Measurements from ENCODE around the gene SLC6A11. TPM values are rescaled to one million over a fixed set of nuclear protein-coding genes. Genes with fewer than 3 reads are reported as not detected.

The SLC6A11 gene
- not detected in 2 replicates for total RNA-seq

DNA sequence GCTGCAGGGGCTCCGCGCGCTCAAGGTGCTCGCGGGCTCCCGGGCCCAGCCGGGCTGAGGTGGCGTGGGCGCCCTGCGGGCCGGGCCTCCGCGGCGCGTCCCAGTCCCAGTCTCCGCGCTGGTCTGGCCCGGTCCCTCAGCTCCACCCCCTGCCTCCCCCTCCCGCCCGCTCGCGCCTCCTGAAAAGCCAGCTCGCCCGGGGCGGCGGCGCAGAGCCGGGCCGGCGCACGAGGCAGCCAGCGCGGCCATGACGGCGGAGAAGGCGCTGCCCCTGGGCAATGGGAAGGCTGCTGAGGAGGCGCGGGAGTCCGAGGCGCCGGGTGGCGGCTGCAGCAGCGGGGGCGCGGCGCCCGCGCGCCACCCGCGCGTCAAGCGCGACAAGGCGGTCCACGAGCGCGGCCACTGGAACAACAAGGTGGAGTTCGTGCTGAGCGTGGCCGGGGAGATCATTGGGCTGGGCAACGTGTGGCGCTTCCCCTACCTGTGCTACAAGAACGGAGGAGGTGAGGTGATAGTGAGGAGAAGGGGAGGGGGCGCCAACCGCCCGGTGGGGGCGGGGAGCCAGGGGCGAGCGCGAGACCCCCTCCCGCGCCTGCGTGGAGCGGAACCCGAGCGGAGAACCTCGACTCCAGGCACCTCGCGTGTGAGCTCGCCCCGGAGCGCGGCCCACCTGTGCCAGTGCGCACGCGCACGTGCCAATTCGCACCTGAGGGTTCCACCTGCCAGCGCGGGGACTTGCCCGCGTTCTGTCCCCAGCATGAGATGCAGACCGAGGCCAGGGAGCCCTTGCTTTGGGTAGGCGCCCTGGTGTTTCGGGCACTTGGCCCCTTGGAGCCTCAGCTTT lies at the start of gene SLC6A11:
Gene SLC6A11 (plus strand): TSS at position 210 of the 844 bp plus-strand sequence. CDS start 38 bp downstream, at position 248.
- no peak for DNase-seq (ENCODE audit: low read depth)

GRCh38 chr3:10768708-10769394 lies 47.2 kb upstream of the SLC6A11 start:
- DNase-seq (ENCODE audit: low read depth): no peak

DNA sequence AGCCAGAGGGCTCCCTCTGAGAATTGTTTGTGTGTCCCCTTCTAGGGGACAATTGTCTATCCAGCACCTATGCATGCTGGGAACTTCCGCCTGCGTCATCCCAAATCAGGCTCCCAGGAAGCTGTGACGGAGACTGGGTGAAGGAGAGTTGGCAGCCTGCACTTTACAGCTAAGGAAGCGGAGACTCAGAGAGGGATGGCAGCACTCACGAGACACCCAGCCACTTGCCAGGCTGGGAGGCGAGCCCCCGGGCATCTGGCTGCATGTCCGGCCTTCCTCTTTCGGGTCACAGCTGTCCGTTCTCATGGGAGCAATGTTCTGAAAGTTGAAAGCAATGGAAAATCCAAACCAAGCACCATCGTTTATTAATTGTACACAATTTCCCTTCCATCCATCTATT lies 45.5 kb upstream of the SLC6A11 start:
- no peak for DNase-seq (ENCODE audit: low read depth)

- DNase-seq (ENCODE audit: low read depth): no peak
Observed at GRCh38 chr3:10770981-10771380, 45.0 kb upstream of the SLC6A11 start.

- no peak for DNase-seq (ENCODE audit: low read depth)
Observed at GRCh38 chr3:10771486-10772270, 44.4 kb upstream of the SLC6A11 start.

- no peak for DNase-seq (ENCODE audit: low read depth)
Observed at GRCh38 chr3:10772271-10773161, 43.5 kb upstream of the SLC6A11 start.

GRCh38 chr3:10774129-10774670 lies 41.8 kb upstream of the SLC6A11 start:
- DNase-seq (ENCODE audit: low read depth): no peak

DNA sequence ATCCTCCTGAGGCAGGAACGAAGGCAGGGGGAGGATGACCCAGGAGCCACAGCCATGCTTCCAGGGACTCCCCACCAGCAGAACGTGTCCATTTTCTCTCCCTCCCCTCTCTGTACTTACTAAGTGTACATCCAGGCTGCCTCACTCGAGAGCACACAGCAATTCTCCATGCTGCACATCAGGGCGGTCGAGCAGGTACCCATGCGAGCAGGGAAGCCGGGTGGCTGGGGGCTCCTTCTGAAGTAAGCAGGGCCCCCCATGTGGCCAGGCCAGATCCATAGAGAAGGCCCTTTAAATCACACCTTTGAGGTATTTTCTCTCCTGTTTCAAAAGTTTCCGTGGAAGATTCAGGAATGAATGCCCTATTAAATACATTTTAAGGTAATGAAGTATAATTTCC lies 41.2 kb upstream of the SLC6A11 start:
- no peak for DNase-seq (ENCODE audit: low read depth)

DNA sequence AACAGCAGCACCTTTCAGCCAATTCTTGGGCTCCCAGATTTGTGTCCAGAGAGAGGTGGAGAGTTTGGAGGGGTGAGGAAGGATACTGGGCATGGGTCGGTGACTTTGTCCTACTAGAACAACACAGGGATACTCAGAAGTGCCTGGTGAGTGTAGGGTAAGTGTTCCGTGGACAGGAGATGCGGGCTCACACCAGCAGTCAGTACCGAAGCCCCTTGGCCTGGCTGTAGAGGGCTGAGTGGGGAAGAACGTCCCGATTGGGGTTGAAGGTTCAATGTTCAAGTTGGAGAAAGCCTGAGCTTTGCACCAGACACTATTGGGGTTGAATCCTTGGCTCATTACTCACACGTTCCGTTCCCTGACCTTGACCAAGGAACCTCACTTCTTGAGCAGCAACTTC lies 40.8 kb upstream of the SLC6A11 start:
- DNase-seq (ENCODE audit: low read depth): no peak

GRCh38 chr3:10775828-10776227 lies 40.2 kb upstream of the SLC6A11 start:
- DNase-seq (ENCODE audit: low read depth): no peak

GRCh38 chr3:10777627-10778026 lies 38.4 kb upstream of the SLC6A11 start:
- DNase-seq (ENCODE audit: low read depth): no peak

GRCh38 chr3:10778492-10779292 lies 37.3 kb upstream of the SLC6A11 start:
- no peak for DNase-seq (ENCODE audit: low read depth)

- no peak for DNase-seq (ENCODE audit: low read depth)
Observed at GRCh38 chr3:10779293-10779805, 36.7 kb upstream of the SLC6A11 start.

DNA sequence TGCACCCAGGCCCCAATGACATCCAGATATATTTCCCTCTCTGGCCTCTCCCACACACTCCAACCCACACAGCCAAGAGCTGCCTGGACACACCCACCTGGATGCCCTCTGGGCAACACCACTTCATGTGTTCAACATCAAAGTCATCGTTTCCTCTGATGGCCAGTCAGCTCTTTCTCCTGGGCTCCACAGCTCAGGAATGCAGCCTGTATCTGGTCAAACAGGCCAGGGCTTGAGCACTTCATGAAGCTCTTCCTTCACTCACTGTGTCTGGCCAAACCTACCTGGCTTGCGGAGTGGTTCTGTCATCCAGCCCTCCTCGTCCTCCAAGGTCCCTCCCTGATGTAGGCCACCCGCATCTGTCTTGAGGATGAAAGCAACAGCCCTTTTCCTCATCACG lies 35.8 kb upstream of the SLC6A11 start:
- no peak for DNase-seq (ENCODE audit: low read depth)

- no peak for DNase-seq (ENCODE audit: low read depth)
Observed at GRCh38 chr3:10780922-10781321, 35.1 kb upstream of the SLC6A11 start.

DNA sequence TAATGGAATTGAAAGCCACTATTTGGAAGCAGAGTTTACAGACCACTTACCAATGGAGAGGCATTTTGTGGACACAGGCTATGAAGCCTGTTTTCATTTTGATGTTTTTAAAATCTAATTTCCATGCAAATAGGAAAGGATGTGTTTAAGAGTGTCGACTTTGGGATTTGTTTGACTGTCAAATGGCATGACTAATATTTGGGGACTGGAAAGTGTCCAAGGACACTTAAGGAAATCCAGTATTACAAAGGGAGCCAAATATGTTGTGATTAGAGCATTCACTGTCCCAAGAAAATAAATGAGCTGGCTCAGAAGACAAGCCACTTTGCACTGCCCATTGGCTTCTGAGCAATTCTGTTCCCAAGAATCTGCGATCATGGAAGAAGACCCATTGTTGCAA lies 34.0 kb upstream of the SLC6A11 start:
- DNase-seq (ENCODE audit: low read depth): no peak

DNA sequence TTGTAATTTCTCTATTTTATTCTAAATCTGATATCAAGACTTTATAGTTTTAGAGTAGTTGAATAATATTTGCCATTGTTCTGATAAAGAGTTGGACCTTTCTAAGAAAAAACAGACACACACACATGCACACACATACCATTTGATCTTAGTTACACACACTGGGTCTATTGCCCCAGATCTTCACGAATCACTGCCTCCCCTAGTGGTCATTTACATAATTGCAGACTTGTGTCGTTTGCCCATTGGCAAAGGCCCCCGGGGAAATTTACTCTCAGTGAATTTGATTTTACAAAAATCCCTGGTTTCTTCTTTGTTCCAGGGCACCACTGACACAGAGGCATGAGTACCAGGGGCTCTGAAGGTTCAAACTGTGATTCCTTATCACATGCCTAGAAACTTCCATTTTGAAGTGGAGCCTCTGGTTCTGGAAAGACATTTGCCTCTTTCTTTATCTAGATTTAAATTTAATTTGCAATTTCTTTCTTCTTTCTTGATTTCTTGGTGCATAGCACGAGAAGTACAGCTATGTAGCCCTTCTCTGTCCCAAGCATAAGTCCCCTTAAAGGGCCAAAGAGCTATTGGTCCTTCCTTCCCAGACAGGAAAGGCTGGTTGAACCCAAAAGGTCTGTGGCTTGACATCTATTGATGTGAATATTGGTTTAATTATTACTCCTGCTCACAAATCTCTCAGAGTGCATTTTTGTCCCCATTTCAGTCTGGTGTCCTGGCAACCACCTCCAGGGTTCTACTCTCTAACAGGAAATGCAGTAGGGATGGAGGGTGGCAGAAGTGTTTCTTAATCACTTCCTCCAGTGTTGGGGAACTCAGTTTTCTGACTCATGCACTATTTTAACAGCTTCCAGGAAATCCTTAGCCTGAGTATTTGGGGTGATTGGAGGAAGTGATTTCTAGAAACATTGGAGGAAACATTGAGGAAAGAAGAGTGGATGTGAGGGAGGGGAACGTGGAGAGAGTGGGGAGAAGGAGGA lies 32.4 kb upstream of the SLC6A11 start:
- peak; percentile 16 for DNase-seq (ENCODE audit: low read depth)

- DNase-seq (ENCODE audit: low read depth): no peak
Observed at GRCh38 chr3:10786640-10787039, 29.4 kb upstream of the SLC6A11 start.

GRCh38 chr3:10788451-10788850 lies 27.6 kb upstream of the SLC6A11 start:
- no peak for DNase-seq (ENCODE audit: low read depth)

Data from renal cortical epithelial cell (primary cell).